SH-SY5Y (cell line): ENCODE results near the gene YBEY.

Source experiments
- GATA2 ChIP-seq: IDR thresholded peaks from 2 replicates; pipeline ENCODE4 v1.6.1; 2011; ENCODE audit warnings: mild to moderate bottlenecking, low read depth, low read length
- GATA3 ChIP-seq: IDR thresholded peaks from 2 replicates; pipeline ENCODE4 v1.6.1; 2011; ENCODE audit warnings: low read depth, mild to moderate bottlenecking, low read length, moderate library complexity

YBEY gene

DNA sequence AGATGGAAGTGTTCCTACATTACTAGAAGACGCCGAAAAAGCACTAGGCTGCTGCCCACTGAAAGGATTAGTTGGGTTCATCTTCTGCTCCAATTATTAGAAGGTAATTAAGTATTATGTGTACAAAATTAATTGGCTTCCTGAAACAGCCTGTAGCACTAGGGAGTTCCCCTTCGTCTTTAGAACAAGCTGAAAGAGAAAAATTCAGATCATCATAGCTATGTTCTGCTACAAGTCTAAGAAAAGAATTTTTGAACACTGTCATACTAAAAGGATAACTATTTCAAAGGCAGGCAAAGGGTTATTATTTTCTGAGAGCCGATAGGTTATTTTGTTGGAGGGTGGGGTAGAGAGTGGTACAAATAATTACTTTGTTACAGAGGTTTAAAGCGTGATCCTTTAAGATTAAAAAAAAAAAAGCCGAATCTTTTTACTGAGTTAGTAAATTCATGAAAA lies 908 bp upstream of the YBEY start, which contains the start of gene MCM3AP:
TSS of gene MCM3AP (minus strand) at position 406 of the 456 bp plus-strand sequence. CDS start at position 81, 325 bp downstream.
- no peak for TF ChIP-seq GATA2
- no peak for TF ChIP-seq GATA3

DNA sequence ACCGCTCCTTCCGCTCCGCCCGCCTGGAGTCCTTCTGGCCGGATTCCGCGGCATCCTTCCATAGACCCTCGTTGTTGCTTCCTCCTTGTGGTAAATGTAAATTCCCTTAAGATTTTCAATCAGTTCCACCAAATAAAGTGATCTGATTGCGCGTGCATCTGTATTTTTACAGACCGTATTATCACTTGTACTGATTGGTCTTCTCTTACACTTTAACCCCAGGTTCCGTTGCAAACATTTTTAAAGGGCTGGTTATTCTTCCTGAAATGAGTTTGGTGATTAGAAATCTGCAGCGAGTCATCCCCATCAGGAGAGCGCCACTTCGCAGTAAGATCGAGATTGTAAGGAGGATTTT lies 483 bp downstream of the YBEY start:
- no peak for TF ChIP-seq GATA3
- TF ChIP-seq GATA2, result no peak

DNA sequence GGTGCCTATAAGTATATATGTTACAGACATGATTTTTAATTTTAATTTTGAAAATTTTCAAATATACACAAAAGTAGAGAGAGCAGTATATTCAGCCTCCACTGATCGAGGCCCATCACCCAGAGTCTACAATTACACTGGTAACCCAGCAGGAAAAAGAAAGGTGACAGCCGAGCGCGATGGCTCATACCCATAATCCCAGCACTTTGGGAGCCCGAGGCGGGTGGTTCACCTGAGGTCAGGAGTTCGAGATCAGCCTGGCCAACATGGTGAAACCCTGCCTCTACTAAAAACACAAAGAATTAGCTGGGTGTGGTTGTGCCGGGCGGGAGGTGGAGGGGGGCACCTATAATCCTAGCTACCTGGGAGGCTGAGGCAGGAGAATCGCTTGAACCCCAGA lies 1.4 kb downstream of the YBEY start:
- no peak for TF ChIP-seq GATA3
- no peak for TF ChIP-seq GATA2

DNA sequence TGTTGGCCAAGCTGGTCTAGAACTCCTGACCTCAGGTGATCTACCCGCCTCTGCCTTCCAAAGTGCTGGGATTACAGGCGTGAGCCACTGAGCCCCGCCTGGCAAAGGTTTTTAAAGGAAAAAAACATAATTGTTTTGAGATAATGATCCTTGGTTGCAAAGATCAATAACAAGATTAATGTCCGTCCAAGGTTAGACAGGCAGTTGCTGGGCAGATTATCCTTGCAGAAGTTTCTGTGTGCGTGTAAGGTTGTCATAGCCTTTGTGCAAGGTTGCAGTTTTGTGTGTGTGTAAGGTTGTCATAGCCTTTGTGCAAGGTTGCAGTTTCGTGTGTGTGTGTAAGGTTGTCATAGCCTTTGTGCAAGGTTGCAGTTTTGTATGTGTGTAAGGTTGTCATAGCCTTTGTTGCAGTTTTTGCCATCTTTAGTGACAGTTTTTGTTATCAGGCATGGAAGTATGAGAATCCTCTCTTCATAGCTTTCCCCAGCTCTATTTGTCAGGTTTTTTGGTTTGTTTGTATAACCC lies 3.6 kb downstream of the YBEY start:
- TF ChIP-seq GATA2 (no peak), GATA3 (no peak)

DNA sequence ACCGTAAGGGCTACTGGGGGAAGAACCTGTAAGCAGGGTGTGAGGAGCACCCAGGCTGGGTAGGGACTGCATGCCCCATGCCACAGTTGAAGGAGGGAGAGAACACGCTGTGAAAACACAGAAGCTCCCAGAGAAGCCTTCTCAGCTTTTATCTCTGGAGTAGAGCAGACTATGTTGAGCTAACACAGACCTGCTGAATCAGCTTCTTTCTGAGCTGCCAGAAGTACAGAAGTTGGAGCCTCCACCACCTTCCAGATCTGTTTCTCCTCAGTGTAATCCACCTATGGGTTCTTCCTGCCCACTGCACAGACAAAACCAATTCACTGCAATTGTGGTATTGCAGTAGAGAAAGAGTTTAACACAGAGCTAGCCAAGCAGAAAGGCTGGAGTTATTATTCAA lies 5.4 kb downstream of the YBEY start:
- TF ChIP-seq GATA3 (no peak), GATA2 (no peak)

DNA sequence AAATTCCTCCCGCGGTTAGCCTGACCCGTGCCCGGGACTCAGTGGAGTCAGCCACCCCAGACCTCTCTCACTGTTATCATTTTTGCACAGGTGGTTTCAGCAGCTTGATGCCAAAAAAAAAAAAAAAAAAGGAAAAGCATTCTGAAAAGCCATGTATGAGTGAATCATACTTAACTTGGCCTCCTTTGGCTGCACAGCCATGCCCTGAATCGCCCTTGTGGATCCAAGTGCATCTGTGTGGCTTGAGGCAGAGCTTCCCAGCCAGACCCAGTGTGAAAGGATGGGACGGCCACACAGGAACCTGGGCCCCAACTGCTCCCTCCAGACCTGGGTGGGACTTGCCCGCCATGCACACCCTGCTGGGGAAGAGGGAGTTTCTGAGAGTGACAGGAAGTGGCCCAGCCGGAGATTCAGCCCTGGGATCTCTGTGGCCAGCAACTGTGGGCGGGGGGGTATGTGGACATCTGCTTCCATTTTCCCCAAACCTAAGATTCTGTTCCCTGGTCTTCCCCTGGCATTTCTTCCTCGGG lies 8.6 kb downstream of the YBEY start:
- no peak for TF ChIP-seq GATA2
- no peak for TF ChIP-seq GATA3

DNA sequence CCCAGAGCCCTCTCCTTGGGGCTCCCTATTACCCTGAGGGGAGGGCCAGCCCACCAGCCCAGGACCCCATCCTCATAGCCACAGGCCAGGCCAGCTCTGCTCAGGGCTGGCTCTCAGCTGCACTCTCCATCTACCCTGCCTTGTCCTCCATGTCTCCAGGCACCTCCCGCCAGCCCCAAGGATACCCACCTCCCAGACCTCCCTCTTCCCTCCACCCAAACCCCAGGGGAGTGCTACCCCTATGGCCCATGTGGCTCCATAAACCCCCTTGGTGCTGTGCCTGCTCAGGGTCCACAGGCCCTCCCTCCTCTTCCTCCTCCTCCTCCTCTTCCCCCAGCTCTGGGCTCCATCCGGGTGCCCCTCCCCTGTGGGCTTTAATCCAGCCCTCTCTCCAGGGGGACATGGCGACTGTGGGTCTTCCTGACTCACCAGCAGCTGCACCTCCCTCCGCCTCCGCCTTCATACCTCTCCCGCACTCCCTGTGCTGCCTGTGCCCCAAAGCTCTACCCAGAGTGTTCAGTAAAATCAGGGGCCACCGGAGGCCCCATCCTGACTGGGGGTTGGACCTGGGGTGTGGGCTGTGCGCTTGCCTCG lies 9.1 kb downstream of the YBEY start:
- TF ChIP-seq GATA3, result no peak
- TF ChIP-seq GATA2, result no peak

DNA sequence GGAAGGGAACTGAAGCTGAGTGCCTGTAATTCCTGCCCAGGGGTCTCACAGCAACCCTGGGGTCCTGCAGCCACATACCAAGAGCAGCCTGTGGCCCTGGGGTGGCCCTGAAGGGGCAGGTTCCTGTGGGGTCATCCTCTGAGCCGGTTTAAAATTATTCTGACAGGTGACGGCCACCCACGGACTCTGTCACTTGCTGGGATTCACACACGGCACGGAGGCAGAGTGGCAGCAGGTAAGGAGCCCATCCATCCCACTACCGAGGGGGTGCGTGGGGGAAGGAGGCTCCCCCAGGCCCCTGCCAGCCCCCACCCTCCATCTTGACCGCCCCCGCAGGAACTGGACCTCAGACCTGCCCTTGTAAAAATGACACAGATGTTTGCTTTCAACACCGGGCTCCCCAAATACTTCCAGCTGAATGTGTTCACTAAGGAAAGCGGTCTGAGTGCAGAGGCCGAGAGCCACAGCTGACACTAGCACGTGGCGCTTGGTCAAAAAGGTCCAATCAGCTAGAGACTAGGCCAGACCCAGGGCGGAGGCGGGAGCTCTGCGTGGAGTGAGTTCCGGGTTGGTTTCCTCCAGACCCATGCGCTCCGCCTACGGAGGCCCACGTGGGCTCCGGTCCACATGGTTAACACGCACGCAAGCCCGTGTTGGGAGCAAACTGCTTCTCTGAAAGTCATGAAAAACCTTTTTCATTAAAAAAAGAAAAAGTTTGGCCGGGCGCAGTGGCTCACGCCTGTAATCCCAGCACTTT lies 10.0 kb downstream of the YBEY start:
- TF ChIP-seq GATA2 (no peak), GATA3 (no peak)

DNA sequence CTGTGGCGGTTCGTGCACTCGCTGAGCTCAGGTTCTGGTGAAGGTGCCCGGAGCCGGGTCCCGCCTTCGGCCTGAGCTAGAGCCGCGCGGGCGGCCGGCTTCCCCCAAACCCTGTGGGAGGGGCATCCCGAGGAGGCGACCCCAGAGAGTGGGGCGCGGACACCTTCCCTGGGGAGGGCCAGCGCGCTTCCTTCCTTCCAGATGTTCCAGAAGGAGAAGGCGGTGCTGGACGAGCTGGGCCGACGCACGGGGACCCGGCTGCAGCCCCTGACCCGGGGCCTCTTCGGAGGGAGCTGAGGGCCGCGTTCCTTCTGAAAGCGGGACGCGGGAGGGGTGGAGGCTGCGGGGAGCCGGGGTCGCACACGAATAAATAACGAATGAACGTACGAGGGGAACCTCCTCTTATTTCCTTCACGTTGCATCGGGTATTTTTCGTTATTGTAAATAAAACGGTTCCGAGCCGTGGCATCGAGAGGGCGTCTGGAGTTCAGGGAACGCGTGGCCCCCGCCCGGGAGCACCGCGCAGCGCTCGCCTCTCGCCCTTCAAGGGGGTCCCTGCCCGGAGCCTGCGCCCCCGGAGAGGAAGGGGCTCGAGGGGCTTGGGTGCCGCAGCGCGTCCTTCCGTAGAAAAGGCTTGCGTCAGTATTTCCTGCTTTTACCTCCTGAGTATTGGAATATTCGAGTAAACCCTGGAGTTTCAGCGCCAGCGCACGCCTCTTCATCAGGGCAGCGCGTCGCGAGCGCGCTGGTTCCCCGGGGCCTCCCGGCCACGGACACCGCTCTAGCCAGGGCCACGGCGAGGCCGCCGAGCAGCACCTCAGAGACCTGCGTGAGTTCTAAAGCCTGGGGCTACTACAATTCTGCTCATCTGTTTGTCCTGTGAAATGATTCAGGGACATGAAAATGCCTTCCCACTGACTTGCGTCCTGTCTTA lies 11.5 kb downstream of the YBEY start:
- no peak for TF ChIP-seq GATA2
- no peak for TF ChIP-seq GATA3

DNA sequence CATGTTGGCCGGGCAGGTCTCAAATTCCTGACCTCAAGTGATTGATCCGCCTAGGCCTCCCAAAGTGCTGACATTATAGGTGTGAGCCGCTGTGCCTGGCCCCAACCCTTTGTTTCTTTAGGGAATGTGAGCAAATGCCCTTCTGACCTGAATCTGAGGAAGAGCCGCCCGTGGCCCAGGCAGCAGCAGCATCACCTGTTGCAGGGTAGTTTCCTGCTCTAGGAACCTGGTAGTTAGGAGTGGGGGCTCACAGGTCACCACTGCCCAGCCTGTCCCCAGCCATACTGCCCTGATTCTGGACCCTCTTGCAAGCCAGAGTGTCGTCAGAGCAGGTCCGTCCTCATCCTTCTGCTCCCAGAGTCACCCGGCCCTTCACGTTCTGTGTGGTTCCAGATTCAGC lies 13.0 kb downstream of the YBEY start:
- TF ChIP-seq GATA3 (no peak), GATA2 (no peak)

DNA sequence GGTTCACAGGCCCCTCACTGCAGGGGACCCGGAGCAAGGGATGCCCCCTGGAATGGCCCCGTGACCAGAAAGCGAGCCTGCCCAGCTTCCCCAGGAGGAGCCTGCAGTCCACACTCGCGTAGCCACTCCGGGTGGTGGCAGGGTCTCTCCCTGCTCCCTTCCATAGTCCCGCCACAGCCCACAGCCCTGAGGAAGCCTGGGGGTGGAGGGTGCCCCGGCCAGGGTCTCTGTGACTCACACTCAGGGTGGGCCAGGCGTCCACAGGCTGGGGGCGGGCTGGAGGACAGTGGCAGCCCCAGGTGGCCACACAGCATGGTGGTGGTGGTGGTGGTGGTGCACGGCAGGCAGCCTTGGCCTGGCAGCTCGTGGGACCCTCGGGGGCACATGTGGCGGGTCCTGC lies 15.6 kb downstream of the YBEY start:
- no peak for TF ChIP-seq GATA3
- no peak for TF ChIP-seq GATA2

DNA sequence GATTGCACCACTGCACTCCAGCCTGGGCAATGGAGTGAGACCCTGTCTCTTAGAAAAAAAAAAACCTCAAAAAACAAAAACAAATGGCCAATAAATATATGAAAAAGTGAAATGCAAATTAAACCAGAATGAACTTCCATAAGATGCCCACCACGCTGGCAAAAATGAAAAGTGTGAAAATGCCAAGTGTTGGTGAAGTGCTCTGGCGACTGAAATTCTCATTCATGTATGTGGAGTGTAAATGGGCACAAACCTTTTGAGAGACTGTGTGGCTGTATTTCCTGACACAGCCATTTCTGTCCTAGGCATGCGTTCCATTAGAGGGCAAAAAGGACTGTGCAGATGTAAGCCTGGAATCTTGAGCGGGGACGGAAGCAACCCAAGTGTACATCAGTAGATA lies 18.3 kb downstream of the YBEY start:
- TF ChIP-seq GATA3 (no peak), GATA2 (no peak)

DNA sequence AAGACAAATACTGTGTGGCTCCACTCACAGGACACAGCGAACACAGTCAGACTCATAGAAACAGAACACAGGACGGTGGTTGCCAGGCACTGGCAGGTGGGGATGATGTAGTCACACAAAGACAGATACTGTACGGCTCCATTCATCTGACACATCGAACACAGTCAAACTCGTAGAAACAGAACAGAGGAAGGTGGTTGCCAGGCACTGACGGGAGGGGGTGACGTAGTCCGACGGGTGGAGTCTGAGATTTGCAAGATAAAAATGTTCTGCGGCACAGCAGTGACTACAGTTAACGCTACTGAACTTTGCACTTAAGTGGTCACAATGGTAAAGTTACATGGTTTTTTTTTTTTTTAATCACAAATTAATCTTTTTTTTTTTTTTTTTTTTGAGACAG lies 18.8 kb downstream of the YBEY start:
- no peak for TF ChIP-seq GATA3
- no peak for TF ChIP-seq GATA2

DNA sequence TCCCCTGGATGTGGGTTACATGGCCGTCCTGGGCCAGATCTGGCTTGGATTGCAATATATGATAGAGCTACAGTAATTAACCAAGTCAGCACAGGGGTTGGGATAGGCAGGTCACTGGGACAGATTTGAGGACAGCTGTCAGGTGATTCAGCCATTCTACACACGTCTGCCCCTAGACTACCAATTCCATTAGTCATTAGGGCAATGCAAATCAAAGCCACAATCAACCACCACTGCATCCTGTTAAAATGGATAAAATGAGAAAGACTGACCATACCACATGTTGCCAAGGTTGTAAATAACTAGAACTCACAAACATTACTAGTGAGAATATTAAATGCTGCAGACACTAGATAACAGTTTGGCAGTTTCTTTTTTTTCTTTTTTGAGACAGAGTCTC lies 21.5 kb downstream of the YBEY start:
- TF ChIP-seq GATA3, result no peak
- TF ChIP-seq GATA2, result no peak
